Motor neuron (in vitro differentiated cells): ENCODE measurements around the gene FAM83D. TPM values are rescaled to one million over a fixed set of nuclear protein-coding genes. Genes with fewer than 3 reads are reported as not detected.

Experiments used
- ATAC-seq, 8 experiments: fragments of 200-7000 bp; cut with Tn5 transposase; replicated peaks in 6 of 8; 2 replicates each; pipeline ENCODE4 v1.8.0; 2021; ENCODE audit warnings: mild to moderate bottlenecking in 8 of 8, moderate library complexity in 8 of 8
- H3K27ac ChIP-seq, 2 donors: fragments of 250-450 bp; sonication (Bioruptor Pico); 2 replicates each; pipeline ENCODE4 v1.9.0; 2021; ENCODE audit warnings: antibody characterized with exemption in 2 of 2, mild to moderate bottlenecking in 2 of 2, moderate library complexity in 1 of 2
- H3K4me1 ChIP-seq, 2 donors: fragments of 250-450 bp; sonication (Bioruptor Pico); replicated peaks in 1 of 2; 2 replicates each; pipeline ENCODE4 v1.6.1; 2021; ENCODE audit warnings: antibody characterized with exemption in 2 of 2, mild to moderate bottlenecking in 2 of 2, moderate library complexity in 1 of 2
- H3K4me3 ChIP-seq, 5 donors: fragments of 250-450 bp; sonication (Bioruptor Pico); 2 replicates each; pipeline ENCODE4 v1.9.0; 2021; ENCODE audit warnings: antibody characterized with exemption in 5 of 5, mild to moderate bottlenecking in 5 of 5, moderate library complexity in 4 of 5
- WGBS, 10 experiments: fragments of 450-650 bp; shearing (Covaris generic); methylation state at CpG; one replicate each; pipeline ENCODE4 v1.0.0; 2022; 5-methylcytosine and 5-hydroxymethylcytosine counted together
- in situ Hi-C, 9 experiments: fragments of 400-800 bp; cut with MboI; loops; one replicate each; pipeline ENCODE4 v1.15.0; 2021; ENCODE audit warnings: low sequenced_read_pairs in 9 of 9, low pct_unique_long_range_greater_than_20kb in 2 of 9; ENCODE audit not compliant: unreplicated experiment in 9 of 9
- total RNA-seq, 8 experiments: library from RNA; unstranded; fragments of 300-600 nt; gene quantifications; 2 replicates each; pipeline versions ENCODE4 v1.2.3 to v1.2.4, GENCODE V29; 2022

The FAM83D gene
- total RNA-seq, 8 experiments from 2014 or later, result 0.86 to 22.0 (median 3.3) TPM

- H3K4me1 ChIP-seq, result peaks cover 15 to 28% of the 10 kb centered on the region in 2 donors
- WGBS, 10 experiments, result 0 to 90% (median 38%) methylated on average over 1 to 7 of the region's 13 CpGs; no CpG with 5 or more reads in 3 of the 10 experiments
- peak overlapping the region in 1 of 2 donors; percentile 14 for H3K27ac ChIP-seq
- peak in 5 of 8 experiments; percentile 26 to 71 (median 62) for ATAC-seq
- in situ Hi-C loops, result loop anchor here in 1 of 9 experiments (10.0 kb wide), 1 partner anchor 245 kb away; no protein-coding TSS in a partner anchor
- H3K4me3 ChIP-seq, result no peak overlapping the region
Observed at GRCh38 chr20:38889792-38890496, 36.3 kb upstream of the FAM83D start.

GRCh38 chr20:38890497-38890818, 35.8 kb upstream of the FAM83D start:
- H3K4me3 ChIP-seq, result no peak overlapping the region
- peaks cover 15 to 28% of the 10 kb centered on the region in 2 donors for H3K4me1 ChIP-seq
- H3K27ac ChIP-seq, result no peak overlapping the region
- 17 to 89% (median 40%) methylated on average over 1 of the region's 3 CpGs; no CpG with 5 or more reads in 5 of the 10 experiments for WGBS, 10 experiments
- no peak for ATAC-seq
- in situ Hi-C loops, result loop anchor here in 1 of 9 experiments (10.0 kb wide), 1 partner anchor 246 kb away; no protein-coding TSS in a partner anchor

- in situ Hi-C loops, result loop anchor here in 1 of 9 experiments (10.0 kb wide), 1 partner anchor 248 kb away; no protein-coding TSS in a partner anchor
- 43 to 95% (median 86%) methylated on average over 1 to 10 of the region's 11 CpGs; no CpG with 5 or more reads in 2 of the 10 experiments for WGBS, 10 experiments
- ATAC-seq, result no peak
- Histone ChIP-seq H3K4me1 (peaks cover 15 to 28% of the 10 kb centered on the region in 2 donors), H3K4me3 (no peak overlapping the region), H3K27ac (no peak overlapping the region)
Observed at GRCh38 chr20:38892091-38892981, 33.9 kb upstream of the FAM83D start.

- ATAC-seq, result peak in 1 of 8 experiments; percentile 54
- 0 to 60% (median 39%) methylated on average over 1 to 4 of the region's 6 CpGs; no CpG with 5 or more reads in 2 of the 10 experiments for WGBS, 10 experiments
- in situ Hi-C loops, result loop anchor here in 1 of 9 experiments (10.0 kb wide), 1 partner anchor 248 kb away; no protein-coding TSS in a partner anchor
- Histone ChIP-seq H3K27ac (no peak overlapping the region), H3K4me1 (peaks cover 15 to 28% of the 10 kb centered on the region in 2 donors), H3K4me3 (no peak overlapping the region)
Observed at GRCh38 chr20:38893056-38893564, 33.1 kb upstream of the FAM83D start.

- H3K4me3 ChIP-seq, result no peak overlapping the region
- 0 to 35% (median 8%) methylated on average over 2 to 9 of the region's 25 CpGs; no CpG with 5 or more reads in 6 of the 10 experiments for WGBS, 10 experiments
- no peak overlapping the region for H3K27ac ChIP-seq
- in situ Hi-C loops, result loop anchor here in 1 of 9 experiments (10.0 kb wide), 1 partner anchor 249 kb away; no protein-coding TSS in a partner anchor
- ATAC-seq, result peak; percentile 81 to 94 (median 84)
- peaks cover 15 to 28% of the 10 kb centered on the region in 2 donors for H3K4me1 ChIP-seq
Observed at GRCh38 chr20:38893565-38894090, 32.6 kb upstream of the FAM83D start.

- Histone ChIP-seq H3K4me3 (no peak overlapping the region), H3K4me1 (peaks cover 15 to 28% of the 10 kb centered on the region in 2 donors), H3K27ac (no peak overlapping the region)
- WGBS, 10 experiments, result 20 to 100% (median 48%) methylated on average over 1 to 10 of the region's 30 CpGs; no CpG with 5 or more reads in 4 of the 10 experiments
- ATAC-seq, result peak; percentile 31 to 90 (median 55)
- in situ Hi-C loops, result loop anchor here in 1 of 9 experiments (10.0 kb wide), 1 partner anchor 249 kb away; no protein-coding TSS in a partner anchor
Observed at GRCh38 chr20:38894091-38894847, 31.9 kb upstream of the FAM83D start.

GRCh38 chr20:38895098-38895949, 30.9 kb upstream of the FAM83D start:
- WGBS, 10 experiments, result 10 to 80% (median 64%) methylated on average over 1 to 6 of the region's 9 CpGs; no CpG with 5 or more reads in 2 of the 10 experiments
- no peak overlapping the region for H3K4me3 ChIP-seq
- H3K27ac ChIP-seq, result no peak overlapping the region
- H3K4me1 ChIP-seq, result peaks cover 10 to 20% of the 10 kb centered on the region in 2 donors
- in situ Hi-C loops, result loop anchor here in 1 of 9 experiments (10.0 kb wide), 1 partner anchor 251 kb away; no protein-coding TSS in a partner anchor
- ATAC-seq, result no peak

- no peak overlapping the region for H3K27ac ChIP-seq
- H3K4me1 ChIP-seq, result peaks cover 18 to 26% of the 10 kb centered on the region in 2 donors
- in situ Hi-C loops, result loop anchor here in 1 of 9 experiments (10.0 kb wide), 1 partner anchor 251 kb away; no protein-coding TSS in a partner anchor
- no peak overlapping the region for H3K4me3 ChIP-seq
- ATAC-seq, result no peak
Observed at GRCh38 chr20:38896009-38896594, 30.1 kb upstream of the FAM83D start.

- 21 to 100% (median 100%) methylated on average over 1 to 2 of the region's 4 CpGs; no CpG with 5 or more reads in 2 of the 10 experiments for WGBS, 10 experiments
- Histone ChIP-seq H3K27ac (no peak overlapping the region), H3K4me3 (no peak overlapping the region), H3K4me1 (peaks cover 21 to 22% of the 10 kb centered on the region in 2 donors)
- no peak for ATAC-seq
- in situ Hi-C loops, result loop anchor here in 1 of 9 experiments (10.0 kb wide), 1 partner anchor 252 kb away; no protein-coding TSS in a partner anchor
Observed at GRCh38 chr20:38897267-38897666, 28.9 kb upstream of the FAM83D start.

- H3K27ac ChIP-seq, result peak overlapping the region; percentile 20 to 27
- in situ Hi-C loops, result loop anchor here in 1 of 9 experiments (25.0 kb wide), 1 partner anchor 137 kb away; no protein-coding TSS in a partner anchor
- 54 to 100% (median 83%) methylated on average over 3 to 10 of the region's 13 CpGs; no CpG with 5 or more reads in 5 of the 10 experiments for WGBS, 10 experiments
- H3K4me3 ChIP-seq, result no peak overlapping the region
- ATAC-seq, result peak in 5 of 8 experiments; percentile 37 to 81 (median 53)
- H3K4me1 ChIP-seq, result peaks cover 8 to 14% of the 10 kb centered on the region in 2 donors
Observed at GRCh38 chr20:38900606-38901005, 25.6 kb upstream of the FAM83D start.
